Measurements from ENCODE around the gene ATP8A2. TPM values are rescaled to one million over a fixed set of nuclear protein-coding genes. Genes with fewer than 3 reads are reported as not detected.
"Not testable (repeated sequence)": the region's sequence is repeated elsewhere in the genome, so short reads cannot be mapped to it uniquely, and the experiment has no call there.

ATP8A2 gene
- total RNA-seq, 2 experiments from 2014 or later, result 0.92 to 0.94 TPM

DNA sequence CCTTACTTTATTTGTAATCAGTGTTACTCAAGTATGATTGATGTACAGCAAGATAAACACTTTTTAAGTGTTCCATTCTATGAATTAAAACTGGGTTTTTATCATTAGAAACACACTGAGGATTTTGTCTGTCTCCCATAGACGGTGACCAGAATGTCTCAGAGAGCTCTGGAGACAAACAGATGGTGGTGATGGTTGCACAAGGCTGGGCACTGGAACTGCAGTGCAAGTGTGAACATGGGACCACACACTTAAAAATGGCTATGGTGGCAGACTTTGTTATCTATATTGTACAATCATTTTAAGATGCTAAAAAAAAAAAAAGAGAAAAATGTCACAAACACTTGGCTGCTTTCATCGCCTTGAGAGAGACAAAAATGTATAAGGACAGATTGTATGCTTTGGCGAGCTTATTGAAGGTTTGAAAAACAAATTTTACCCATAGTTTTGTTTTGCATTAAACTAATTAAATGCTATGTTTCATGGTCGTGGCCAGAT lies 407.1 kb downstream of the ATP8A2 start:
- Mint-ChIP-seq H3K4me1 (ENCODE audit: low read depth) (no peaks in the 10 kb centered on the region), H3K4me3 (no peak overlapping the region), H3K27me3 (no peaks in the 10 kb centered on the region), H3K9me3 (no peaks in the 10 kb centered on the region), H3K27ac (no peak overlapping the region), H3K36me3 (ENCODE audit: low read depth) (no peaks in the 10 kb centered on the region)
- ChIA-PET POLR2A (no interaction called here), CTCF (no interaction called here)
- no peak for ATAC-seq
- intact Hi-C loops (cut with micrococcal nuclease), result no loop called here
- TF ChIP-seq, protein P1, sequence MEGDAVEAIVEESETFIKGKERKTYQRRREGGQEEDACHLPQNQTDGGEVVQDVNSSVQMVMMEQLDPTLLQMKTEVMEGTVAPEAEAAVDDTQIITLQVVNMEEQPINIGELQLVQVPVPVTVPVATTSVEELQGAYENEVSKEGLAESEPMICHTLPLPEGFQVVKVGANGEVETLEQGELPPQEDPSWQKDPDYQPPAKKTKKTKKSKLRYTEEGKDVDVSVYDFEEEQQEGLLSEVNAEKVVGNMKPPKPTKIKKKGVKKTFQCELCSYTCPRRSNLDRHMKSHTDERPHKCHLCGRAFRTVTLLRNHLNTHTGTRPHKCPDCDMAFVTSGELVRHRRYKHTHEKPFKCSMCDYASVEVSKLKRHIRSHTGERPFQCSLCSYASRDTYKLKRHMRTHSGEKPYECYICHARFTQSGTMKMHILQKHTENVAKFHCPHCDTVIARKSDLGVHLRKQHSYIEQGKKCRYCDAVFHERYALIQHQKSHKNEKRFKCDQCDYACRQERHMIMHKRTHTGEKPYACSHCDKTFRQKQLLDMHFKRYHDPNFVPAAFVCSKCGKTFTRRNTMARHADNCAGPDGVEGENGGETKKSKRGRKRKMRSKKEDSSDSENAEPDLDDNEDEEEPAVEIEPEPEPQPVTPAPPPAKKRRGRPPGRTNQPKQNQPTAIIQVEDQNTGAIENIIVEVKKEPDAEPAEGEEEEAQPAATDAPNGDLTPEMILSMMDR (IDR thresholded peaks at IDR 0.05), result no peak
- DNase-seq, result no peak

DNA sequence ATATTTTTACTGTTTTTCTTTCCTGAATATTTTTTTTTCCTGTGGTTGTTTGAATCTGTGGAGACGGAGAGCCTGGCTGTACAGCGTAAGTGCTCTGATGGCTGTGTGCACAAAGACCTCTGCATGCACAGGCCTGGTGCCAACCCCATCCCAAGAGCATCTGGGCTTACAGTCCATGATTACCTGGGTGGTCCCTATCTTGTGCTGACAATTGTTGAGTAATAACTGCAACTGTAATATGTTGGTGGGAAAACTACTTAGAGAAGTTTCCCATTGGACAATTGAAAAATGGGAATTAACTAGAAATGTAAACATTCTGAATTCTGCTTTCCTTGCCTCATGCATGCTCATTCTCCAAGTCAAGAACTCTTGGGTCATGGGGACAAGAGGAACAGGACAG lies 411.3 kb downstream of the ATP8A2 start:
- H3K4me3 Mint-ChIP-seq, result no peak overlapping the region
- H3K9me3 Mint-ChIP-seq, result no peaks in the 10 kb centered on the region
- H3K27ac Mint-ChIP-seq, result no peak overlapping the region
- DNase-seq, result no peak
- H3K27me3 Mint-ChIP-seq, result no peaks in the 10 kb centered on the region
- intact Hi-C loops (cut with micrococcal nuclease), result no loop called here
- no peaks in the 10 kb centered on the region for H3K36me3 Mint-ChIP-seq (ENCODE audit: low read depth)
- no peaks in the 10 kb centered on the region for H3K4me1 Mint-ChIP-seq (ENCODE audit: low read depth)
- ChIA-PET POLR2A (no interaction called here), CTCF (no interaction called here)
- TF ChIP-seq, protein P1 (IDR thresholded peaks at IDR 0.05), result no peak
- ATAC-seq, result no peak

DNA sequence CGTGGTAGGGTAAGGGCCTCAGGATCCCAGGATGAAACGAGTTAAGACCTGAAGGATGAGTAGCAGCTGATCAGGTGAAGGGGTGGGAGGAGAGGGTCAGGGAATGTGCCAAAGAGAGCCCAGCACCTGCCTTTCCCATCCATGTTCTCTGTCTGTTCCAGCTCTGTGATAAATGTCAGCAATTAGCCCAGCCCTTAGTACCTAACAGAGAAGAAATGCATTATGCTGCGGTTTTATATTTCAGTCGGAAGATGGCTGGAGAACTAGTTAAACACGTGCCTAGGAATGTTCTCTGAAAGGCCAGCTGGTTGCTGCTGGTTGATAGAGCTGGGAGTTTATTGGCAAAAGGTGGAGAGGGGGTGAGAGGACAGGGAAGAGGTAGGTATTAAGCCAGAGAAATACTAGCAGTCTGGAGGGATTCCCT lies 411.8 kb downstream of the ATP8A2 start:
- ChIA-PET POLR2A (interaction anchor here (0.6 kb wide), 1 partner anchor 1255 kb away, joined by 3 read pairs; no protein-coding TSS in a partner anchor), CTCF (no interaction called here)
- no peak for DNase-seq
- H3K9me3 Mint-ChIP-seq, result no peaks in the 10 kb centered on the region
- intact Hi-C loops (cut with micrococcal nuclease), result no loop called here
- TF ChIP-seq, protein P1 (IDR thresholded peaks at IDR 0.05), result no peak
- ATAC-seq, result no peak
- no peaks in the 10 kb centered on the region for H3K27me3 Mint-ChIP-seq
- H3K4me3 Mint-ChIP-seq, result no peak overlapping the region
- no peaks in the 10 kb centered on the region for H3K4me1 Mint-ChIP-seq (ENCODE audit: low read depth)
- no peaks in the 10 kb centered on the region for H3K36me3 Mint-ChIP-seq (ENCODE audit: low read depth)
- H3K27ac Mint-ChIP-seq, result no peak overlapping the region

DNA sequence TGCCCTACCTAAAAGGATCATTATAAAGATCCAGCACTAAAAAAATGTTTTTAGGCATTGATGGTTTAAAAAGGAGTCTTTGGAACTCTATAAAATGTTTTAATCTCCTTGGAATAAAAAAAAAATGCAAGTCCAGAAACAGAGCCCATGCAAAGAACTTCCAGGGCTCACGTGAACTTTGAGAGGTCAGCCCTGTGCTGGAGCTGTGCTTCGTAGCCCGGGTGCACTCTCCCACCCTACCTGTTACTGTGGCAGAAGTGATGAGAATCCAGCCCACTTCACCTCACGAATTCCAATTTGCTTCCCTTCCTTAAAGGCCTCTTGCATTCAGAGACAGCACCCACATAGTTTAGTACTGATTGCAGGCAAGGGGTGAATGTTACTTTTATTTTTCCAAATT lies 412.3 kb downstream of the ATP8A2 start:
- POLR2A ChIA-PET, result no interaction called here
- H3K4me1 Mint-ChIP-seq (ENCODE audit: low read depth), result no peaks in the 10 kb centered on the region
- DNase-seq (no peak), ATAC-seq (no peak)
- H3K9me3 Mint-ChIP-seq, result no peaks in the 10 kb centered on the region
- CTCF ChIA-PET, result no interaction called here
- intact Hi-C loops (cut with micrococcal nuclease), result no loop called here
- no peaks in the 10 kb centered on the region for H3K27me3 Mint-ChIP-seq
- H3K4me3 Mint-ChIP-seq, result no peak overlapping the region
- TF ChIP-seq, protein P1 (IDR thresholded peaks at IDR 0.05), result no peak
- H3K36me3 Mint-ChIP-seq (ENCODE audit: low read depth), result no peaks in the 10 kb centered on the region
- H3K27ac Mint-ChIP-seq, result no peak overlapping the region

DNA sequence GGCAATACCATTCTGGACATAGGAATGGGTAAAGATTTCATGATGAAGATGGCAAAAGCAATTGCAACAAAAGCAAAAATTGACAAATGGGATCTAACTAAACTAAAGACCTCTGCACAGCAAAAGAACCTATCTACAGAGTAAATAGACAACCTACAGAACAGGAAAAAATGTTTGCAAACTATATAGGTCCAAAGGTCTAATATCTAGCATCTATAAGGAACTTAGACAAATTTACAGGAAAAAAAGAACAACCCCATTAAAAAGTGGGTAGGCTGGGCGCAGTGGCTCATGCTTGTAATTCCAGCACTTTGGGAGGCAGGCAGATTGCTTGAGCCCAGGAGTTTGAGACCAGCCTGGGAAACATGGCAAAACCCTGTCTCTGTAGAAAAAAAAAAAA lies 418.4 kb downstream of the ATP8A2 start:
- POLR2A ChIA-PET; H3K4me1 Mint-ChIP-seq (ENCODE audit: low read depth); H3K27ac Mint-ChIP-seq; intact Hi-C loops (cut with micrococcal nuclease); H3K4me3 Mint-ChIP-seq; DNase-seq; H3K36me3 Mint-ChIP-seq (ENCODE audit: low read depth); H3K27me3 Mint-ChIP-seq; CTCF ChIA-PET; H3K9me3 Mint-ChIP-seq; ATAC-seq: not testable (repeated sequence)

DNA sequence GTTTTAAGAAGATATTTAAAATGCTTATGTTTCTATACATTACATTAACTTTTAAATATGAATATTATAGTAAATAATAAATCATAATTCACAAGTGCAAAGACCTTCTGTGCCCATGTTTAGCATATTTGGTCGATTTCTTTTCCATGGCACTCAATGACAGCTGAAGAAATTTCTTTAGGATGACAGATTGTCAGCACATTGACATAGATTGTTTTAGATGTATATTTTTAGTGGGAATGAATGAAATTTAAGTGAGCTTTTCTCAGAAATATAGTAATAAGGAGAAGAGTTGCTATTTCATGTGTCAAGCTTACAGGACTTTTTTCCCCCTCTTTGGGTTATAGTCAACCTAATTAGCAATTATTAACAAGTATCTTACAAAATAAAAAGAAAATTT lies 423.5 kb downstream of the ATP8A2 start:
- DNase-seq (no peak), ATAC-seq (no peak)
- Mint-ChIP-seq H3K9me3 (no peaks in the 10 kb centered on the region), H3K4me3 (no peak overlapping the region), H3K27ac (no peak overlapping the region), H3K4me1 (ENCODE audit: low read depth) (no peaks in the 10 kb centered on the region), H3K27me3 (no peaks in the 10 kb centered on the region), H3K36me3 (ENCODE audit: low read depth) (no peaks in the 10 kb centered on the region)
- intact Hi-C loops (cut with micrococcal nuclease), result no loop called here
- TF ChIP-seq, protein P1 (IDR thresholded peaks at IDR 0.05), result no peak
- POLR2A ChIA-PET, result no interaction called here
- CTCF ChIA-PET, result no interaction called here
